SU-DHL-6 (cell line): ENCODE measurements around the gene PTPRE.

Experiments
- EZH2phosphoT487 ChIP-seq: fragments of 200-600 bp; sonication (generic), shearing (Covaris generic); conservative IDR thresholded peaks from 2 replicates; pipeline ENCODE4 v1.6.1; 2018; ENCODE audit warnings: mild to moderate bottlenecking, antibody characterized with exemption, low read length, moderate library complexity, mixed read lengths
- TF ChIP-seq, protein P1 (sequence below): fragments of 200-600 bp; sonication (generic); IDR thresholded peaks from one replicate; pipeline ENCODE4 v1.5.1; 2017; ENCODE audit warnings: antibody characterized with exemption, mild to moderate bottlenecking, low read length, moderate library complexity; ENCODE audit not compliant: insufficient read depth, poor library complexity, severe bottlenecking

GRCh38 chr10:128027822-128028507 is 121.1 kb downstream of the PTPRE start:
- TF ChIP-seq, protein P1, sequence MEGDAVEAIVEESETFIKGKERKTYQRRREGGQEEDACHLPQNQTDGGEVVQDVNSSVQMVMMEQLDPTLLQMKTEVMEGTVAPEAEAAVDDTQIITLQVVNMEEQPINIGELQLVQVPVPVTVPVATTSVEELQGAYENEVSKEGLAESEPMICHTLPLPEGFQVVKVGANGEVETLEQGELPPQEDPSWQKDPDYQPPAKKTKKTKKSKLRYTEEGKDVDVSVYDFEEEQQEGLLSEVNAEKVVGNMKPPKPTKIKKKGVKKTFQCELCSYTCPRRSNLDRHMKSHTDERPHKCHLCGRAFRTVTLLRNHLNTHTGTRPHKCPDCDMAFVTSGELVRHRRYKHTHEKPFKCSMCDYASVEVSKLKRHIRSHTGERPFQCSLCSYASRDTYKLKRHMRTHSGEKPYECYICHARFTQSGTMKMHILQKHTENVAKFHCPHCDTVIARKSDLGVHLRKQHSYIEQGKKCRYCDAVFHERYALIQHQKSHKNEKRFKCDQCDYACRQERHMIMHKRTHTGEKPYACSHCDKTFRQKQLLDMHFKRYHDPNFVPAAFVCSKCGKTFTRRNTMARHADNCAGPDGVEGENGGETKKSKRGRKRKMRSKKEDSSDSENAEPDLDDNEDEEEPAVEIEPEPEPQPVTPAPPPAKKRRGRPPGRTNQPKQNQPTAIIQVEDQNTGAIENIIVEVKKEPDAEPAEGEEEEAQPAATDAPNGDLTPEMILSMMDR: no peak
- no peak for TF ChIP-seq EZH2phosphoT487
